Stimulated activated naive B cell treated with anti-CD40 and anti-IgM and Interleukin-4, amounts not matched to agents 10 μg/mL and 1 μg/mL and 100 μg/mL, for 72 hours (primary cell): ENCODE results near the gene TTLL11.
A peak's percentile ranks its signal among the peaks of the same experiment; 100 is the strongest.

ENCODE experiments used
- ATAC-seq, 2 donors: fragments of 150-1000 bp; cut with Tn5 transposase; replicated peaks; 2 replicates each; pipeline ENCODE4 v1.10.0; 2021; ENCODE audit warnings: moderate library complexity in 1 of 2
- DNase-seq: peaks from one replicate; pipeline ENCODE4 v3.0.0; 2021
- H3K27ac Mint-ChIP-seq: one replicate; pipeline ENCODE4 v1.8.0; 2022; ENCODE audit warnings: mild to moderate bottlenecking, mixed read lengths
- H3K27me3 Mint-ChIP-seq, 2 donors: one replicate each; pipeline ENCODE4 v1.8.0; 2022; ENCODE audit warnings: mixed read lengths in 2 of 2
- H3K36me3 Mint-ChIP-seq, 2 donors: one replicate each; pipeline ENCODE4 v1.8.0; 2022; ENCODE audit warnings: mixed read lengths in 2 of 2, mild to moderate bottlenecking in 1 of 2
- H3K4me1 Mint-ChIP-seq, 2 donors: one replicate each; pipeline ENCODE4 v1.8.0; 2022; ENCODE audit warnings: mixed read lengths in 2 of 2, mild to moderate bottlenecking in 1 of 2
- H3K4me3 Mint-ChIP-seq, 2 donors: one replicate each; pipeline ENCODE4 v1.8.0; 2022; ENCODE audit warnings: mild to moderate bottlenecking in 2 of 2, mixed read lengths in 2 of 2, moderate library complexity in 1 of 2
- H3K9me3 Mint-ChIP-seq, 2 donors: one replicate each; pipeline ENCODE4 v1.8.0; 2022; ENCODE audit warnings: mixed read lengths in 2 of 2, mild to moderate bottlenecking in 1 of 2

The TTLL11 gene

GRCh38 chr9:121853617-121854395, 239.3 kb downstream of the TTLL11 start:
- Mint-ChIP-seq H3K4me1 (no peaks in the 10 kb centered on the region), H3K27me3 (no peaks in the 10 kb centered on the region), H3K9me3 (peaks cover 2 to 4% of the 10 kb centered on the region in 2 donors), H3K36me3 (peaks cover 3 to 7% of the 10 kb centered on the region in 2 donors), H3K4me3 (no peak overlapping the region), H3K27ac (no peak overlapping the region)
- DNase-seq: no peak
- ATAC-seq: no peak

- no peaks in the 10 kb centered on the region for H3K4me1 Mint-ChIP-seq
- DNase-seq (no peak), ATAC-seq (no peak)
- H3K27ac Mint-ChIP-seq: no peak overlapping the region
- peaks cover 3 to 7% of the 10 kb centered on the region in 2 donors for H3K36me3 Mint-ChIP-seq
- no peaks in the 10 kb centered on the region for H3K27me3 Mint-ChIP-seq
- no peak overlapping the region for H3K4me3 Mint-ChIP-seq
- H3K9me3 Mint-ChIP-seq: peaks cover 3 to 9% of the 10 kb centered on the region in 2 donors
Observed at GRCh38 chr9:121852651-121853616, 240.2 kb downstream of the TTLL11 start.

- Mint-ChIP-seq H3K27ac (no peak overlapping the region), H3K4me1 (no peaks in the 10 kb centered on the region), H3K36me3 (peaks cover 3 to 7% of the 10 kb centered on the region in 2 donors), H3K9me3 (peaks cover 3 to 9% of the 10 kb centered on the region in 2 donors), H3K4me3 (no peak overlapping the region), H3K27me3 (no peaks in the 10 kb centered on the region)
- ATAC-seq: no peak
- no peak for DNase-seq
Observed at GRCh38 chr9:121852241-121852640, 240.9 kb downstream of the TTLL11 start.

GRCh38 chr9:121851641-121852091, 241.4 kb downstream of the TTLL11 start:
- Mint-ChIP-seq H3K36me3 (peaks cover 3 to 7% of the 10 kb centered on the region in 2 donors), H3K27me3 (no peaks in the 10 kb centered on the region), H3K9me3 (peaks cover 3 to 9% of the 10 kb centered on the region in 2 donors), H3K27ac (no peak overlapping the region), H3K4me1 (no peaks in the 10 kb centered on the region), H3K4me3 (no peak overlapping the region)
- no peak for DNase-seq
- no peak for ATAC-seq

GRCh38 chr9:121850366-121850765, 242.7 kb downstream of the TTLL11 start:
- Mint-ChIP-seq H3K9me3 (peaks cover 6 to 9% of the 10 kb centered on the region in 2 donors), H3K27me3 (no peaks in the 10 kb centered on the region), H3K4me1 (no peaks in the 10 kb centered on the region), H3K36me3 (peaks cover 3 to 7% of the 10 kb centered on the region in 2 donors), H3K4me3 (no peak overlapping the region), H3K27ac (no peak overlapping the region)
- DNase-seq (no peak), ATAC-seq (no peak)

- Mint-ChIP-seq H3K4me3 (no peak overlapping the region), H3K4me1 (no peaks in the 10 kb centered on the region), H3K9me3 (peaks cover 9 to 15% of the 10 kb centered on the region in 2 donors), H3K27me3 (peaks cover 0 to 6% of the 10 kb centered on the region in 2 donors), H3K36me3 (peaks cover 6 to 10% of the 10 kb centered on the region in 2 donors), H3K27ac (no peak overlapping the region)
- DNase-seq (no peak), ATAC-seq (no peak)
Observed at GRCh38 chr9:121849554-121849953, 243.6 kb downstream of the TTLL11 start.

GRCh38 chr9:121844562-121844961, 248.5 kb downstream of the TTLL11 start:
- Mint-ChIP-seq H3K27me3 (peaks cover 0 to 10% of the 10 kb centered on the region in 2 donors), H3K9me3 (peaks cover 13 to 22% of the 10 kb centered on the region in 2 donors), H3K36me3 (peaks cover 10 to 22% of the 10 kb centered on the region in 2 donors), H3K4me1 (peaks cover 0 to 2% of the 10 kb centered on the region in 2 donors), H3K4me3 (no peak overlapping the region), H3K27ac (no peak overlapping the region)
- ATAC-seq (no peak), DNase-seq (no peak)

GRCh38 chr9:121844098-121844497, 249.0 kb downstream of the TTLL11 start:
- Mint-ChIP-seq H3K36me3 (peaks cover 9 to 19% of the 10 kb centered on the region in 2 donors), H3K4me1 (peaks cover 0 to 2% of the 10 kb centered on the region in 2 donors), H3K4me3 (no peak overlapping the region), H3K27ac (no peak overlapping the region), H3K9me3 (peaks cover 13 to 20% of the 10 kb centered on the region in 2 donors), H3K27me3 (peaks cover 0 to 10% of the 10 kb centered on the region in 2 donors)
- DNase-seq: no peak
- ATAC-seq: no peak

- DNase-seq (no peak), ATAC-seq (no peak)
- H3K27me3 Mint-ChIP-seq: peaks cover 0 to 10% of the 10 kb centered on the region in 2 donors
- H3K36me3 Mint-ChIP-seq: peaks cover 7 to 15% of the 10 kb centered on the region in 2 donors
- H3K9me3 Mint-ChIP-seq: peaks cover 10 to 13% of the 10 kb centered on the region in 2 donors
- H3K4me1 Mint-ChIP-seq: peaks cover 0 to 2% of the 10 kb centered on the region in 2 donors
- H3K4me3 Mint-ChIP-seq: no peak overlapping the region
- no peak overlapping the region for H3K27ac Mint-ChIP-seq
Observed at GRCh38 chr9:121842612-121842978, 250.5 kb downstream of the TTLL11 start.

GRCh38 chr9:121841771-121842611, 251.1 kb downstream of the TTLL11 start:
- Mint-ChIP-seq H3K9me3 (peaks cover 10 to 13% of the 10 kb centered on the region in 2 donors), H3K4me3 (no peak overlapping the region), H3K27me3 (peaks cover 0 to 10% of the 10 kb centered on the region in 2 donors), H3K36me3 (peaks cover 7 to 15% of the 10 kb centered on the region in 2 donors), H3K4me1 (peaks cover 0 to 2% of the 10 kb centered on the region in 2 donors), H3K27ac (no peak overlapping the region)
- no peak for ATAC-seq
- DNase-seq: no peak

GRCh38 chr9:121840838-121841760, 252.0 kb downstream of the TTLL11 start:
- Mint-ChIP-seq H3K9me3 (peaks cover 8 to 13% of the 10 kb centered on the region in 2 donors), H3K27me3 (peaks cover 0 to 10% of the 10 kb centered on the region in 2 donors), H3K27ac (no peak overlapping the region), H3K4me3 (no peak overlapping the region), H3K4me1 (peaks cover 0 to 2% of the 10 kb centered on the region in 2 donors), H3K36me3 (peaks cover 7 to 15% of the 10 kb centered on the region in 2 donors)
- DNase-seq (no peak), ATAC-seq (peak; percentile 27 to 53)

- DNase-seq (no peak), ATAC-seq (peak; percentile 70 to 89)
- H3K9me3 Mint-ChIP-seq: peaks cover 8 to 11% of the 10 kb centered on the region in 2 donors
- H3K27me3 Mint-ChIP-seq: peaks cover 0 to 8% of the 10 kb centered on the region in 2 donors
- peaks cover 7 to 15% of the 10 kb centered on the region in 2 donors for H3K36me3 Mint-ChIP-seq
- no peak overlapping the region for H3K27ac Mint-ChIP-seq
- no peak overlapping the region for H3K4me3 Mint-ChIP-seq
- H3K4me1 Mint-ChIP-seq: peaks cover 0 to 2% of the 10 kb centered on the region in 2 donors
Observed at GRCh38 chr9:121839726-121840500, 253.2 kb downstream of the TTLL11 start.
